AG09319 (cell line): Measurements from ENCODE around the gene ASB13.

Experiments used
- DNase-seq: peaks from one replicate; pipeline ENCODE4 v3.0.0-alpha.2; 2010; ENCODE audit warnings: low read depth; ENCODE audit errors: extremely low read depth
- TF ChIP-seq, protein P1 (sequence below): IDR thresholded peaks from 2 replicates; pipeline ENCODE4 v1.5.1; 2011; ENCODE audit warnings: low read depth, mild to moderate bottlenecking, inconsistent platforms, low read length, moderate library complexity

The ASB13 gene

GRCh38 chr10:5694573-5694972 is 28.2 kb upstream of the ASB13 start:
- TF ChIP-seq, protein P1, sequence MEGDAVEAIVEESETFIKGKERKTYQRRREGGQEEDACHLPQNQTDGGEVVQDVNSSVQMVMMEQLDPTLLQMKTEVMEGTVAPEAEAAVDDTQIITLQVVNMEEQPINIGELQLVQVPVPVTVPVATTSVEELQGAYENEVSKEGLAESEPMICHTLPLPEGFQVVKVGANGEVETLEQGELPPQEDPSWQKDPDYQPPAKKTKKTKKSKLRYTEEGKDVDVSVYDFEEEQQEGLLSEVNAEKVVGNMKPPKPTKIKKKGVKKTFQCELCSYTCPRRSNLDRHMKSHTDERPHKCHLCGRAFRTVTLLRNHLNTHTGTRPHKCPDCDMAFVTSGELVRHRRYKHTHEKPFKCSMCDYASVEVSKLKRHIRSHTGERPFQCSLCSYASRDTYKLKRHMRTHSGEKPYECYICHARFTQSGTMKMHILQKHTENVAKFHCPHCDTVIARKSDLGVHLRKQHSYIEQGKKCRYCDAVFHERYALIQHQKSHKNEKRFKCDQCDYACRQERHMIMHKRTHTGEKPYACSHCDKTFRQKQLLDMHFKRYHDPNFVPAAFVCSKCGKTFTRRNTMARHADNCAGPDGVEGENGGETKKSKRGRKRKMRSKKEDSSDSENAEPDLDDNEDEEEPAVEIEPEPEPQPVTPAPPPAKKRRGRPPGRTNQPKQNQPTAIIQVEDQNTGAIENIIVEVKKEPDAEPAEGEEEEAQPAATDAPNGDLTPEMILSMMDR = no peak
- DNase-seq = no peak

GRCh38 chr10:5692461-5693358 is 26.3 kb upstream of the ASB13 start:
- TF ChIP-seq, protein P1 = no peak
- no peak for DNase-seq

DNA sequence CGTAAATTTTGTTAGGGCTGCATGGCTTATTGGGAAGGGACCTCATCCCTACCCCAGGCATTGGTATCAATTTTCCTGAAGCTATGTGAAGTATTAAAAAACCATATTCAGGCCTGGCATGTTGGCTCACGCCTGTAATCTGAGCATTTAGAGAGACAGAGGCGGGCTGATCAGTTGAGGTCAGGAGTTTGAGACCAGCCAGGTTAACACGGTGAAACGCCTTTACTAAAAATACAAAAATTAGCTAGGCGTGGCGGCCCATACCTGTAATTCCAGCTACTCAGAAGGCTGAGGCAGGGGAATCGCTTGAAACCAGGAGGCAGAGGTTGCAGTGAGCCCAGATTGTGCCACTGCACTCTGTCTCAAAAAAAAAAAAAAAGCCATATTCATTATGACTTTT is 25.4 kb upstream of the ASB13 start:
- TF ChIP-seq, protein P1 = no peak
- no peak for DNase-seq

GRCh38 chr10:5688587-5688986 is 22.2 kb upstream of the ASB13 start:
- TF ChIP-seq, protein P1 = no peak

GRCh38 chr10:5685764-5686240 is 19.4 kb upstream of the ASB13 start:
- no peak for DNase-seq
- TF ChIP-seq, protein P1 = no peak

More at GRCh38 chr10:5688587-5688986, 22.2 kb upstream of the ASB13 start:
- DNase-seq = no peak

GRCh38 chr10:5684971-5685763 is 18.8 kb upstream of the ASB13 start:
- TF ChIP-seq, protein P1 = peak; percentile 70
- DNase-seq = peak; percentile 31
